NCI-H69 (cell line): ENCODE results near the gene FUT3.

Experiments
- DNase-seq: peaks from one replicate; lab custom pipeline; 2025; lab: John Stamatoyannopoulos, UW

Gene FUT3

DNA sequence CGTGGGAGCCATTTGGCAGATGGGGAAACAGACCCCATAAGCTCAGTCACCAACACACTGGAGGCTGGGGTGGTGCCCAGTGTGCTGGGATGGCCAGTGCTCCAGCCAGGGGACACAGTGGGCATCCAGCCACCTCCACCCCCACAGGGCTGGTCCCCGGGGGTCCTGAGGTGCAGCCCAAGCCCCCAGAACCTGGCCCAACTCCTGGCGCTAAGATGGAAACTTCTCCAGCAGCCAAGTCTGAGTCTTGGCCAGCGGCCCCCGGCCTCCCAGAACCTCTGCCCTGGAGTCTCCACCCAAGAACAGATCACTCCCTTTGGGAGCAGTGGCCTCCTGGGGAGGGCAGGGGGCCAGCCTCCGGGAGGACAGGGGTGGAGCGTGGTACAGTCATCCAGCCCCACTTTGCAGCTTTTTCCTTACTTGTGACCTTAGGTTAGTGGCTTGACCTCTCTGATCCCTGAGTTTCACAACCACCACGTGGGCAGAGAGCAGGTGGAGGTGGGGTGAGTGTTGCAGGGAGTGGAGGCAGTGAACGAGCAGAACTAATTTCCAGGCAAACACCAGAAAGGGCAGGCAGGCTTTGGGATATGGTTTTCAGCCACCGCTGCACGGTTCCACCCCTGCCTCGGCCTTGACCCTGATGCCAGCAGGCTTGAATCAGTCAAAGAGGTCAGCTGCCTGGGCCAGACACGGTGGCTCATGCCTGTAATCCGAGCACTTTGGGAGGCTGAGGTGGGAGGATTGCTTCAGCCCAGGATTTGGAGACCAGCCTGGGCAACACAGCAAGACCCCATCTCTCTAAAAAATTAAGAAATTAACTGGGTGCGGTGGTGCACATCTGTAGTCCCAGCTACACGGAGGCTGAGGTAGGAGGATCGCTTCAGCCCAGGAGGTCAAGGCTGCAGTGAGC, 50.6 kb downstream of the FUT3 start:
- DNase-seq: no peak

DNA sequence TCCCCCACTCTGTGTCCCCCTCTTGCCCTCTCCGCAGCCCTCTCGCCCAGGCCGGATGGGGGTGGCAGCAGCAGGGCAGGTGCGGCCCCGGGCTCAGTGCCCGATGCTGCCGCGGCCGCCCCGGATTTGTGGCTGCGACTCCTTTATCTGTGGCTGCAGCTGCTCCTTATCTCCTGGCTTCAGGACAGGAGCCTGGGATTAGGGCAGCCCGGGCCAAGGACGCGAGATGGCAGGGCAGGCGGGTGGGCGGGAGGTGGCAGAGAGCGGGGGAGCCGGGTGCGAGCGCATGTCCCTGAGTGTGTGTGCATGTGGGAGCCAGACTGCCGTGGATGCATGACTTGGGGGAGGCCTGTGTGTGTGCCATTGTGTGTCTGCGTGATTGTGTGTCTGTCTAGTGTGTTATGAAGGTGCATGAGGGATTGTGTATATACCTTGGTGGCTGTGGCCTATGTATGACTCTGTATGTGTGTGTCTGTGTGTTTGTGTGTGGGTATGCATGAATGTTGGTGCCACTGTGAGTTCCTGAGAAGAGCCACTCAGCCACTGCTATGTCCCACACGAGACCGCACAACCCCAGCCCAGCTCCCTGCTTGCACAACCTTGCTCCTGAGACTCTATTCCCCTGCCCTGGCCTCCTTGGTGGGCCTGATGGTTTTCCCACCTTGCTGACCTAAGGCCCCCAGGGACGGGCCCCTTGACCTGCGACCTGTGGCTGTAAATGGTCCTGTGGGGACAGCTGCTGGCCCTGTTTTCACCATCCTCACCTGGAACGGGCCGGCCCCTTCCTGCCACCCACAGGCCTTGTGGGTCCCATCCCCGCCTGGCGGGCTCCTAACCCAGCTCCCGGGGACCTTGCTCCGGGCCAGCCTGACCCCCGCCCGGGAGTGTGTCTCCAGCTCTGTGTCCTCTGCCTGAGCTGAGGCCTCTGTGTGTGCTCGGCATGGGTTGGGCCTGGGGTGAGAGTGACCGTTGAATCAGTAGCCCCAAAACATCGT, 51.7 kb downstream of the FUT3 start:
- DNase-seq: no peak

DNA sequence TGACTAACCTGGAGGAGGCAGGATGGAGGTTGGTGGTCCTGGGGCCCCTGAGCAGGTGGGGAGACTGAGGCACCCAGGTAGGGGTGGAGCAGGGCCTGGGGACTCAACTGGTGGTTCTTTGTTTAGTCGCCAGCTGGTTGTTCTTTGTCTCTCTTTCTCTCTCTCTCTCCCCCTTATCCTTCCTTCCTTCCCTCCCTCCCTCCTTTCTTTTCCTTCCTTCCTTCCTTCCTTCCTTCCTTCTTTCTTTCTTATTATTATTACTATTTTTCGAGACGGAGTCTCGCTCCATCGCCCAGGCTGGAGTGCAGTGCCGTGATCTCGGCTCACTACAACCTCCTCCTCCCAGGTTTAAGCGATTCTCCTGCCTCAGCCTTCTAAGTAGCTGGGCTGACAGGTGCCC, 53.0 kb downstream of the FUT3 start:
- DNase-seq: no peak

DNA sequence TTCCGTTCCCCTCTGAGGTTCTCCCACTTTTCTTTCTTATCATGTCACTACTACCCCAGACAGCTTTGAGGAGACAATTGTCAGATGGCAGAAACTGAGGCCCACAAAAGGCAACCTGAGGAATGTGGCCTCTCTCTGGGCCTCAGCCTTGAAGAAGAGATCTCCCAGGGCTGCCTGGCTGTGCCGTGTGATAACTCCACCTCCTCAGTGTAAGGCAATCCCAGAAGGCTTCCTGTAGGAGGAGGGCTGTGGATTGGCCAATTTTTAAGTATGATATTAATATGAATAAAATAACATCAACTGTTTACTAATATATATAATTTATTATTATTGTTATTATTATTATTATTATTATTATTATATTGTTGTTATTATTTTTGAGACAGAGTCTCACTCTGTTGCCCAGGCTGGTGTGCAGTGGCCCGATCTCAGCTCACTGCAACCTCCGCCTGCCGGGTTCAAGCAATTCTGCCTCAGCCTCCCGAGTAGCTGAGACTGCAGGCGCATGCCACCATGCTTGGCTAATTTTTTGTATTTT, 55.8 kb downstream of the FUT3 start:
- DNase-seq: no peak

DNA sequence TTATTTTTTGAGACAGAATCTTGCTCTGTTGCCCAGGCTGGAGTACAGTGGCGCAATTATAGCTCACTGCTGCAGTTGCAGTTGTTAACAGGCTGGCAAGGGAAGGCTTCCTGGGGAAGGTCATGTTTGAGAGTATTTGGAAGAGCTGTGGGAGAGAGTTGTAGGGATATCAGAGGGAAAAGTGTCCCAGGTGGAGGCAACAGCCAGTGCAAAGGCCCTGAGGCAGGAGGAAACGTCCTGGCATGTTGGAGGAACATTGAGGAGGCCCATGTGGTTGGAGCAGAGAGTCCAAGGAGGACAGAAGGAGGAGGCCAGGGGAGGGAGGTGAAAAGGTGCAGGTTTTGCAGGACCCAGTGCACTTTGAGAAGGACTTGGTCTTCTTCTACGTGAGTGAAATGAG, 58.1 kb downstream of the FUT3 start:
- no peak for DNase-seq
